Activated CD4-positive, alpha-beta T cell treated with anti-CD3 and anti-CD28 coated beads, Interleukin-2, amount 10 ng/mL, durations not matched to agents 7 days and 5 days (primary cell): ENCODE data around the gene NME3. TPM values are rescaled to one million over a fixed set of nuclear protein-coding genes. Genes with fewer than 3 reads are reported as not detected.
"Not testable (repeated sequence)": the region's sequence is repeated elsewhere in the genome, so short reads cannot be mapped to it uniquely, and the experiment has no call there.

ENCODE experiments used
- CTCF ChIA-PET: fragments of 350-600 bp; sonication (Branson Sonifier 250); formaldehyde crosslinking; loops from one replicate; lab custom pipeline; 2021; ENCODE audit warnings: antibody characterized with exemption; lab: Charles Lee
- POLR2A ChIA-PET: fragments of 350-600 bp; sonication (Branson Sonifier 250); formaldehyde crosslinking; loops from one replicate; lab custom pipeline; 2021; ENCODE audit warnings: antibody characterized with exemption; lab: Charles Lee
- DNase-seq: peaks from one replicate; pipeline ENCODE4 v3.0.0-alpha.2; 2020
- H3K27ac Mint-ChIP-seq: one replicate; pipeline ENCODE4 v1.8.0; 2021; ENCODE audit warnings: mild to moderate bottlenecking, moderate library complexity, mixed read lengths
- H3K27me3 Mint-ChIP-seq: one replicate; pipeline ENCODE4 v1.8.0; 2021; ENCODE audit warnings: mixed read lengths
- H3K36me3 Mint-ChIP-seq: one replicate; pipeline ENCODE4 v1.8.0; 2021; ENCODE audit warnings: low read depth, mixed read lengths
- H3K4me1 Mint-ChIP-seq: one replicate; pipeline ENCODE4 v1.8.0; 2021; ENCODE audit warnings: mixed read lengths
- H3K4me3 Mint-ChIP-seq: one replicate; pipeline ENCODE4 v1.8.0; 2021; ENCODE audit warnings: mild to moderate bottlenecking, moderate library complexity, mixed read lengths
- H3K9me3 Mint-ChIP-seq: one replicate; pipeline ENCODE4 v1.8.0; 2021; ENCODE audit warnings: mixed read lengths
- total RNA-seq, 2 experiments: library from RNA; stranded (reverse); gene quantifications; one replicate each; pipeline ENCODE4 v1.2.3, GENCODE V29; 2021

Gene NME3
- total RNA-seq, 2 experiments from 2014 or later: 31.3 to 47.4 TPM

GRCh38 chr16:1810106-1810505 is 38.8 kb upstream of the NME3 start:
- Mint-ChIP-seq H3K9me3 (peaks cover 2% of the 10 kb centered on the region), H3K36me3 (peaks cover 26% of the 10 kb centered on the region), H3K27ac (no peak overlapping the region), H3K4me3 (no peak overlapping the region), H3K27me3 (no peaks in the 10 kb centered on the region), H3K4me1 (peaks cover 5% of the 10 kb centered on the region)
- ChIA-PET POLR2A (no interaction called here), CTCF (interaction anchor here (1.1 kb wide), 1 partner anchor 27 kb away, joined by 3 read pairs; the partner anchor contains the start of genes NUBP2 and SPSB3)
- DNase-seq: no peak

DNA sequence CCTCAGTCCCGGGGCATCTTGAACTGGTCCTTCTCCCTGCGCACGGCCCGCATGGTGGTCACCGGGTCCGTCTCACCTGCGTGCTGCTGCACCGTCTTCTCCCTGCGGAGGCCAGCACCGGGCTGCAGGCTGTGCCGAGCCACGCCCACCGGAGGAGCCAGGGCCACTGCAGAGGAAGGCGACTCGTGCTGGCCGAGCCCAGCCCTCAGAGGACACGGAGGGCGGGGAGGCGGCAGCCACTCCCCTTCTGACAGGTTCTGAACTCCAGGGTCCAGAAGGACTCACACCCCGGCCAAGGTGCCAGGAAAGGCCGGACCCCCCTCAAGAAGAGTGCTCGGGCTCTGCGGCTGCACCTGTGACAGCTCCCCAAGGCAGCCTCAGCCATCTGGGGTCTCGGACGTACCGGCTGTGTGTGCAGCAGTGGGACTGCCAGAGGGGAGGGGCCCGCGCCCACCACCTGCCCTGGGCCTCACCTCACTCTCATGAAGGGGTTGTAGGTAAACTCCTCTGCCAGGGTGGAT is 38.0 kb upstream of the NME3 start:
- ChIA-PET POLR2A (no interaction called here), CTCF (no interaction called here)

GRCh38 chr16:1808691-1809090 is 37.3 kb upstream of the NME3 start:
- ChIA-PET CTCF (no interaction called here), POLR2A (no interaction called here)
- Mint-ChIP-seq H3K9me3 (peaks cover 2% of the 10 kb centered on the region), H3K27me3 (no peaks in the 10 kb centered on the region), H3K4me1 (peaks cover 5% of the 10 kb centered on the region), H3K36me3 (peaks cover 23% of the 10 kb centered on the region), H3K4me3 (no peak overlapping the region), H3K27ac (no peak overlapping the region)
- DNase-seq: no peak

More for the DNA sequence above, 38.0 kb upstream of the NME3 start:
- no peak for DNase-seq
- Mint-ChIP-seq H3K4me3 (no peak overlapping the region), H3K27ac (no peak overlapping the region), H3K36me3 (peaks cover 25% of the 10 kb centered on the region), H3K27me3 (no peaks in the 10 kb centered on the region), H3K4me1 (peaks cover 5% of the 10 kb centered on the region), H3K9me3 (peaks cover 2% of the 10 kb centered on the region)

- DNase-seq: no peak
- POLR2A ChIA-PET: no interaction called here
- H3K27ac Mint-ChIP-seq: no peak overlapping the region
These were observed 36.3 kb upstream of the NME3 start for GRCh38 chr16:1807626-1808025.

DNA sequence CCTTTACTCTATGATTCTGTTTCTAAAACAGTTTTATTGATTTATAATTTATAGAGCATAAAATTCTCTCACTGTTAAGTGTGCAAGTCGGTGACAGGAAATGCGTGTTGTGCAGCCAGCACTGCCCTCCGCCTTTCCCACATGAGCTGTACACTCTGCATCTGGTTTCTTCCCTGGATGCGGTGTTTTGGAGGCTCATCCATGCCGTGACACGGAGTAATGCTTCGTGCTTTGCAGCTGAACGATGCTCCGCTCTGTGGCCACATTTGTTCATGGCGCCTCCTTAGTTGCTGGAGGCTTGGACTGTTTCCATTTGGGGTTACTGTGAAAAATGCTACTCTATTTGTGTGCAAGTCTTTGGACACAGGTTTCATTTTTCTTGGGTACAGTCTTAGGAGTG is 29.4 kb upstream of the NME3 start:
- ChIA-PET POLR2A (no interaction called here), CTCF (no interaction called here)
- peaks cover 21% of the 10 kb centered on the region for H3K36me3 Mint-ChIP-seq
- H3K27me3 Mint-ChIP-seq: no peaks in the 10 kb centered on the region
- no peak overlapping the region for H3K27ac Mint-ChIP-seq
- no peaks in the 10 kb centered on the region for H3K4me1 Mint-ChIP-seq
- no peak for DNase-seq
- H3K9me3 Mint-ChIP-seq: peaks cover 19% of the 10 kb centered on the region
- H3K4me3 Mint-ChIP-seq: no peak overlapping the region

More at GRCh38 chr16:1807626-1808025, 36.3 kb upstream of the NME3 start:
- H3K36me3 Mint-ChIP-seq: peaks cover 20% of the 10 kb centered on the region
- peaks cover 2% of the 10 kb centered on the region for H3K4me1 Mint-ChIP-seq
- CTCF ChIA-PET: no interaction called here
- peaks cover 2% of the 10 kb centered on the region for H3K9me3 Mint-ChIP-seq
- no peak overlapping the region for H3K4me3 Mint-ChIP-seq
- no peaks in the 10 kb centered on the region for H3K27me3 Mint-ChIP-seq

- H3K27ac Mint-ChIP-seq, H3K27me3 Mint-ChIP-seq, POLR2A ChIA-PET: not testable (repeated sequence)
These were observed 27.9 kb upstream of the NME3 start for GRCh38 chr16:1799263-1799662.

GRCh38 chr16:1794908-1795666 is 23.7 kb upstream of the NME3 start:
- H3K36me3 Mint-ChIP-seq: peaks cover 15% of the 10 kb centered on the region
- no peak for DNase-seq
- no peak overlapping the region for H3K27ac Mint-ChIP-seq
- POLR2A ChIA-PET: no interaction called here
- H3K4me1 Mint-ChIP-seq: no peaks in the 10 kb centered on the region
- H3K4me3 Mint-ChIP-seq: no peak overlapping the region
- H3K27me3 Mint-ChIP-seq: no peaks in the 10 kb centered on the region
- CTCF ChIA-PET: no interaction called here
- peaks cover 12% of the 10 kb centered on the region for H3K9me3 Mint-ChIP-seq

More at GRCh38 chr16:1799263-1799662, 27.9 kb upstream of the NME3 start:
- H3K4me1 Mint-ChIP-seq, CTCF ChIA-PET, DNase-seq, H3K4me3 Mint-ChIP-seq: not testable (repeated sequence)
- peaks cover 19% of the 10 kb centered on the region for H3K36me3 Mint-ChIP-seq
- peaks cover 19% of the 10 kb centered on the region for H3K9me3 Mint-ChIP-seq

GRCh38 chr16:1794221-1794871 is 23.0 kb upstream of the NME3 start:
- no peaks in the 10 kb centered on the region for H3K4me1 Mint-ChIP-seq
- H3K4me3 Mint-ChIP-seq: no peak overlapping the region
- ChIA-PET CTCF (no interaction called here), POLR2A (no interaction called here)
- H3K27ac Mint-ChIP-seq: no peak overlapping the region
- peaks cover 8% of the 10 kb centered on the region for H3K9me3 Mint-ChIP-seq
- H3K36me3 Mint-ChIP-seq: peaks cover 12% of the 10 kb centered on the region
- DNase-seq: no peak
- H3K27me3 Mint-ChIP-seq: no peaks in the 10 kb centered on the region

DNA sequence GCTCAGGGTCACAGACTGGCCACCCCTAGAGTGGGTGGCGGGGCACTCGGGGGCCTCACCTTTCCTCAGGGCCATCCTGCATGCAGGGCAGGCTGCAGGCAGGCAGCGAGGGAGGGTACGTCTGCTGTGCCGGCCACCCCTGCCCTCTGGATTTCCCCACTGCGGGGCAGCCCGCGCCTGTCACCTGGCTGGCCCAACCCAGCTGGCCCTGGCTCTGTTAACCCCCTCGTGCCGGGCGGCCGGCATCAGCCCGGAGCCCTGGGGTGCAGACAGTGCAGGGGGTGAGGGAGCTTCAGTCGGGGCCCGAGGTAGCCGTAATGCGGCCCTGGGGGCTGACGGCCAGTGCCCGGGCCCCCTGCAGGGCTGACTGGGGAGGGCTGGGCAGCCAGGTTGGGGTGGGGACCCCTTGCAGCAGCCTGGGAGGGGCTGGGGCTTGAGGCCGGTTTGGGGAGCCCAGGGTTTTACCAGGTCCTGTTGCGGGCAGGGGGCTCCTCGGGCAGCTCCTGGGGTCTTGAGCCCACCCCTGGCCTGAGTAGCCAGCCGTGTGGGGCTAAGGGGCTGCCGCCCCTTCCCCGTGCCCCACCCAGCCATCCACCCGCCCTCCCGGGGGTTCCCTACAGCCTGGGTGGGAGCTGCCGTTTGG is 22.4 kb upstream of the NME3 start, which contains the start of gene IGFALS:
IGFALS (minus strand) TSS at position 128 of the 643 bp plus-strand sequence; CDS start at position 75, 53 bp downstream.
- POLR2A ChIA-PET: no interaction called here
- no peaks in the 10 kb centered on the region for H3K4me1 Mint-ChIP-seq
- DNase-seq: no peak

GRCh38 chr16:1792836-1793577 is 21.7 kb upstream of the NME3 start:
- H3K4me1 Mint-ChIP-seq: no peaks in the 10 kb centered on the region
- H3K36me3 Mint-ChIP-seq: peaks cover 12% of the 10 kb centered on the region
- no peak overlapping the region for H3K27ac Mint-ChIP-seq
- POLR2A ChIA-PET: no interaction called here
- no peak for DNase-seq
- no peak overlapping the region for H3K4me3 Mint-ChIP-seq
- CTCF ChIA-PET: interaction anchor here (0.5 to 0.6 kb wide), 2 partner anchors 955 to 1044 kb away, joined by 3 to 4 read pairs; no protein-coding TSS in a partner anchor
- H3K27me3 Mint-ChIP-seq: no peaks in the 10 kb centered on the region
- H3K9me3 Mint-ChIP-seq: peaks cover 3% of the 10 kb centered on the region

More for the DNA sequence above, 22.4 kb upstream of the NME3 start, which contains the start of gene IGFALS:
- CTCF ChIA-PET: interaction anchor here (0.6 kb wide), 1 partner anchor 109 kb away, joined by 4 read pairs; no protein-coding TSS in a partner anchor
- Mint-ChIP-seq H3K4me3 (no peak within 1 kb of the TSS), H3K27ac (no peak within 1 kb of the TSS), H3K9me3 (peaks cover 3% of the 10 kb centered on the region), H3K36me3 (peaks cover 12% of the 10 kb centered on the region), H3K27me3 (no peaks in the 10 kb centered on the region)

GRCh38 chr16:1791943-1792812 is 20.8 kb upstream of the NME3 start:
- Mint-ChIP-seq H3K36me3 (peaks cover 6% of the 10 kb centered on the region), H3K4me3 (no peak overlapping the region), H3K27ac (no peak overlapping the region), H3K4me1 (no peaks in the 10 kb centered on the region), H3K27me3 (no peaks in the 10 kb centered on the region), H3K9me3 (peaks cover 1% of the 10 kb centered on the region)
- POLR2A ChIA-PET: no interaction called here
- CTCF ChIA-PET: interaction anchor here (0.6 to 1.5 kb wide), 2 partner anchors 9 to 1043 kb away, joined by 4 to 6 read pairs; partner anchors contain the start of genes NUBP2 and SPSB3
- no peak for DNase-seq
